Measurements from ENCODE around the gene NEURL1. TPM values are rescaled to one million over a fixed set of nuclear protein-coding genes. Genes with fewer than 3 reads are reported as not detected.
A peak's percentile ranks its signal among the peaks of the same experiment; 100 is the strongest.

NEURL1 gene
- total and polyA plus RNA-seq, 12 donors: 0.18 to 12.5 (median 2.3) TPM; not detected in 3

GRCh38 chr10:103550229-103550628 is 56.7 kb downstream of the NEURL1 start:
- no peaks in the 10 kb centered on the region for H3K27me3 ChIP-seq
- intact Hi-C loops (cut with DNase I): no loop called here
- 89 to 100% (median 99%) methylated on average over 1 of the region's 1 CpG for WGBS, 4 donors
- no peak for DNase-seq
- TF ChIP-seq POLR2A (IDR thresholded peaks at IDR 0.05) (no peak), CTCF (IDR thresholded peaks at IDR 0.05) (no peak)
- no peaks in the 10 kb centered on the region for H3K9me3 ChIP-seq (replicated peaks in 1 of 3)
- H3K36me3 ChIP-seq (replicated peaks in 1 of 2): no peaks in the 10 kb centered on the region
- no peak overlapping the region for H3K27ac ChIP-seq
- peaks cover under 1 to 1% of the 10 kb centered on the region in 2 donors for H3K4me1 ChIP-seq (replicated peaks in 1 of 2)
- H3K4me3 ChIP-seq: no peak overlapping the region

- WGBS, 4 donors: 54 to 58% (median 55%) methylated on average over 7 to 10 of the region's 10 CpGs
- intact Hi-C loops (cut with DNase I): no loop called here
- DNase-seq: peak in 4 of 7 donors; percentile 30 to 49 (median 38)
- TF ChIP-seq POLR2A (IDR thresholded peaks at IDR 0.05) (no peak), CTCF (IDR thresholded peaks at IDR 0.05) (no peak)
- Histone ChIP-seq H3K27me3 (no peaks in the 10 kb centered on the region), H3K4me3 (no peak overlapping the region), H3K27ac (peak overlapping the region in 1 of 5 donors; percentile 29), H3K36me3 (replicated peaks in 1 of 2) (no peaks in the 10 kb centered on the region), H3K9me3 (replicated peaks in 1 of 3) (no peaks in the 10 kb centered on the region), H3K4me1 (replicated peaks in 1 of 2) (peaks cover 4 to 6% of the 10 kb centered on the region in 2 donors)
Measured at GRCh38 chr10:103551619-103552602, 58.4 kb downstream of the NEURL1 start.

GRCh38 chr10:103552856-103553742 is 59.6 kb downstream of the NEURL1 start:
- intact Hi-C loops (cut with DNase I): no loop called here
- TF ChIP-seq CTCF (IDR thresholded peaks at IDR 0.05) (no peak), POLR2A (IDR thresholded peaks at IDR 0.05) (no peak)
- Histone ChIP-seq H3K4me3 (no peak overlapping the region), H3K9me3 (replicated peaks in 1 of 3) (no peaks in the 10 kb centered on the region), H3K27ac (no peak overlapping the region), H3K36me3 (replicated peaks in 1 of 2) (no peaks in the 10 kb centered on the region), H3K4me1 (replicated peaks in 1 of 2) (peaks cover 4 to 6% of the 10 kb centered on the region in 2 donors), H3K27me3 (no peaks in the 10 kb centered on the region)
- no peak for DNase-seq
- WGBS, 4 donors: 88 to 91% (median 90%) methylated on average over 8 to 20 of the region's 20 CpGs
